Ramos (cell line): ENCODE results near the gene PCNT.
"Not testable (repeated sequence)": the region's sequence is repeated elsewhere in the genome, so short reads cannot be mapped to it uniquely, and the experiment has no call there.

ENCODE experiments used
- in situ Hi-C: fragments of 300-500 bp; cut with MboI; formaldehyde crosslinking; loops from one replicate; pipeline ENCODE4 v1.14.3; 2022; ENCODE audit warnings: low sequenced_read_pairs; ENCODE audit not compliant: unreplicated experiment

The PCNT gene

DNA sequence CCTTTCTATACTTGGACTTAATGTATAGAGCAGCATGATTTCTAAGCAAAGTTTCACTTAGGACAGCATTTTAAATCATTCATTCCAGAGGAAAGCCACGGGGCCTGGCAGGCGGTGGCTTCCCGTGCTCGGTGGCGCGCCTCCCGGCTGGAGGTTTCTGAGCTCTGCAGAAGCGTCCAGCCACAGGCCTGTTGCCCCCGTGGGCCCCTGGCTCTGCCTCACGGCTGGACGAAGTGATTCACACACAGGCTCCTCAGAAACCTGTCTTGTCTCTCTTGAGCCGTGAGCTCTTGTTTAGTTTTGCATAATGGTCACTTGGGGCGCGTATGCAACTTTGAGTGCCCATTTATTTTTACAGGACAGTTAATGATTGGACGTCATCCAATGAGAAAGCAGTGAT lies 112.7 kb downstream of the PCNT start:
- in situ Hi-C loops: no loop called here

DNA sequence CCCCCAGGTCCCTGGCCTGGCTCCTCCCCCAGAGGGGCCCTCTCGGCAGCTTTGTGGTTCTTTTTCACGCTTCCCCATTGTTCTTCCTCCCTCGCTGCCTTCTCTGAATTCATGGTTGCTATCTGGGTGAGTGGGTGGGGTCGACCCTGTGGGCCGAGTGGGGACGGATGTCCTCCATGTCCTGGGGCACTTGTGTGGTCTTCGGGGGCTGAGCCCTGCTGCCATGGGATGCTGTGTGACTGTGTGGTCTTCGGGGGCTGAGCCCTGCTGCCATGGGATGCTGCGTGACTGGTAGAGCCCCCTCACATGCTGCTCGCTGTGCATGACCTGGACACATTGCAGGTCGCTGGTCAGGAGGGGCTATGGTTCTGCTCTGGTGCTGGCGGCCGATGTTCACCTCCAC lies 113.1 kb downstream of the PCNT start:
- in situ Hi-C loops: no loop called here

DNA sequence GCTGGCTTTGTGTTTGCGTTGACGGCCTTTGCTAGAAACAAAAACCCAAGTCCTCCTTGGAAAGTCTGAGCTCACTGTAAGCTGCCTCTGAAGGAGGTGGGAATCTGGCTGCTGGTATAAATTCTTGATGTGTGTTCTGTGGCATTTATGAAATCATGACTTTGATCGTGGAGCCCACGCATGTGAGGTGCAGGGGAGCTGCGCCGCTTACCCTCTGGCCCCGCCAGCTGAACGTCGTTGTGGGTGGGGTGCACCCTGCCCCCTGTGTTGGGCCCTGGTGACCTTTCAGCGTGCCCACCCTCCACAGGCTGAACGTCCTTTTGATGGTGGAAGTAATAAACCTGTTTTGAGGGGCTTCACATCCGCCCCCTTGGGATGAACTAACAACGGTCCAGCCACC lies 113.6 kb downstream of the PCNT start:
- in situ Hi-C loops: no loop called here

DNA sequence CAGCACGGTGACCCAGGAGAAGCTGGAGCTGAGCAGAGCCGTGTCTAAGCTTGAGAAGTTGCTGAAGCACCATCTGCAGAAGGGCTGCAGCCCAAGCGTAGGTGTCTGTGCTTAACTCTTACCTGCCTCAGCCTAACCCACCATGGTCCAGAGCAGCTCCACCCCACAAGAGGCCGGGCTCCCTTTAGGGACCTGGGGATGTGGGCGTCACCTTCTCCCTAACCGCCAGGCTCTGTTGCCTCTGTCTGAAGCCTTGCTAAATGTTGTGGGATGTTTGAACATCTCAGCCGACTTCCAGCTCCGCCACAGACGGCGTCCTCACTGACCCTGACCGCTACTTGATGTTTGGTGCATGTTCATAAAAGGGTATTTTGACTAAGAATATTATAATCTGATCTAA lies 114.3 kb downstream of the PCNT start:
- in situ Hi-C loops: no loop called here

DNA sequence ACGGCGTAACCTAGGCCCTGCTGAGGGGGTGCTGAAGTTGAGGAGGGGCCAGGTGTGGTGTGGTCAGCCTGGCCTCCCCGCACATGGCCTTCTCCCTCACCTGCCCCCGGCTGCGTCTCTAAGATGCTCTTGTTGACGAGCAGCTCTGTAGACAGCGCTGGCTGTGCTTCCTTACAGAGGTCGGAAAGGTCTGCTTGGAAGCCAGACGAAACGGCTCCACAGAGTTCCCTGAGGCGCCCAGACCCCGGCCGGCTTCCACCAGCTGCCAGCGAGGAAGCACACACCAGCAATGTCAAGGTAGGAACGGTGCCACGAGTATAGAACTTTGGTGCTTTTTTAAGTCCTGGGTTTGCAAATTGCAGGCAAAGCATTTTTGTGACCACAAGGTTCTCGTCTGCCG lies 116.0 kb downstream of the PCNT start:
- in situ Hi-C loops: no loop called here

DNA sequence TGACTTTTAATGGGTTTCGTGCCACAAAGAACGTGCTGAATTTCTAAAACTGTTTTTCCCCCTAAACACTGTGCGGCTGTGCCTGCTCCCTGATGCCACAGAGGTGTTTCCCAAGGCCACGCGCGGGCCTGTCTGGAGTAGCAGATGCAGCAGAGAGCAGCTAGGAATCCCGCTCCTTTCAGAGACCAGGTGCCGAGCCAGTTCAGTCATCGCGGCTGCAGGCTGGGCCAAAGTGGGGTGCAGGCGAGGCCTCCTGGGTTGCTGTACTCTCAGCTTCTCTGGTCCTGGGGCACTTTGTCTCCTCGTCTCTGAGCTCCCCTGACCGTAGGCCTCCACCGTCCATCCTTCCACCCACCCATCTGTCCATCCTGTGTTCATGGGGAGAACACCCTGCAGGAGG lies 117.4 kb downstream of the PCNT start:
- in situ Hi-C loops: no loop called here

DNA sequence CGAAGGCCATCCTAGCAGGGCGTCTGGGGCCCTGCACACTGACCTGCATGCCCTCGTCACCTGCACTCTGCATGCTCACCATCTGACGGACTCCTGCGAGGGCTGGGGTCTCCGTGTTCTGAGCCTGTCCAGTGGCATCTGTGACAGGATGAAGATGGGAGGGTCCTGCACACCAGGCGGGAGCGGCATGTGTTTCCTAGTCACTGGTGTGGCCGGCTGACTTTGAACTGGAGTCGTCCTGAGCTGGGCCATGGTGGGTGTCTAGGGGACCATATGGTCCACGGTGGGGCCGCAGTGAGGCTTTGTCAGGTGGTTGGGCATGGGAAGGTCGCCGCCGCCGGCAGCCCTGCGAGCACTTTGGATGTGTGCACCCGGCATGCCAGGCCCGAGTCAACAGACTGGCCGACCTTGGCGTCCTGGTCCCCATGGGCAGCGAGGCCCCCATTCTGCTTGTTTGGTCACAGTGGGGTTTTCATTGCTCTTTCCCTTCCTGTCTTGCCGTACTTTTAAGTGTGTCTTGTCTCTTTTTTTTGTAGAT lies 118.1 kb downstream of the PCNT start:
- in situ Hi-C loops: no loop called here

DNA sequence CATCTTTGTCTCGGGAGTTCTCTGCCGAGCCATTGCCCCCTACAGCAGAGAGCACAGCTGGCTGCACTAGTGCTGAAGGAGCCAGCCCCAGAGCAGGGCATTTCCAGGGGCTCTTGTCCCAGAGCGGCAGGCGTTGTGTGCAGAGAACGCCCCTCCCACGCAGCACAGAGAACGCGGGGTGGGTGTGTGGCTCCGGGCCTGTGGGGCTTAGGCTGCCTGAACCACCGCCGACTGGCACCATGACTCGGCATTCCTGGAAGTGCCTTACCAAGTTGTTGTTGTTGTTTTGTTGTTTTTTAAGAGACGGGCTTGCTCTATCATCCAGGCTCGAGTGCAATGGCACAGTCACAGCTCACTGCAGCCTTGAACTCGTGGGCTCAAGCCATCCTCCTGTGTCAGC lies 119.0 kb downstream of the PCNT start:
- in situ Hi-C loops: no loop called here

DNA sequence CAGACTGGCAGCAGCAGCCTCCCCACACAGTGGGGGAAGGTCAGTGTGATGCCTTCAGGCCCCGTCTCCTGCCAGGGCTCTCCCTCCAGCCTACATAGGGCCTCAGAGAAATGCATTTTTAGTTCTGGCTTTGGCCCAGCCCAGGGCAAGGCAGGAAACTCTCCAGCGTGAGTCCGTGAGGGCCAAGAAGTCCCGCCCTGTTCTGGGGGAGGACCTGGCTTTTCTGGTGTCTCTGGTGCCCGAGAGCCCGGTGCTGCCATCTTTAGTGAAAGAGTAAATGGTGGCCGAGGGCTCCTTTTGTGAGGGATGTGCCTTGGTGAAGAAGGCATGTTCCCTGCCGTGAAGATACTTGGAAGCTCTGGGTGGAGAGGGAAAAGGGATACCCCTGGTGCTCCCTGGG lies 120.0 kb downstream of the PCNT start:
- in situ Hi-C loops: no loop called here

DNA sequence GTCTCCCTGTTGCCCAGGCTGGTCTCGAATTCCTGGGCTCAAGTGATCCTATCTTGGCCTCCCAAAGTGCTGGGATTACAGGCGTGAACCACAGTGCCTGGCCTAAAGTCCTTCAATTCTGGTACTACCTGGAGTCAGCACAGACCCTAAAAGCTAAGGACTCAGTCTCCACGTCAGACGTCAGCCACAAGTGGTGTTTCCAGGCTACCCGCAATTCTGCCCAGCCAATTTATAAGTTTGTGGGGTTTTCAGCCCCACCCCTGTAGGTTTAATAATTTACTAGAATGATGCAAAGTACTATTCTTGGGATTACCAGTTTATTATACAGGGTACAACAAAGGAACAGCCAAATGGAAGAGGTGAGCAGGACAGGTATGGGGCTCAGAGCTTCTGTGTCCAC lies 124.2 kb downstream of the PCNT start:
- in situ Hi-C loops: no loop called here

DNA sequence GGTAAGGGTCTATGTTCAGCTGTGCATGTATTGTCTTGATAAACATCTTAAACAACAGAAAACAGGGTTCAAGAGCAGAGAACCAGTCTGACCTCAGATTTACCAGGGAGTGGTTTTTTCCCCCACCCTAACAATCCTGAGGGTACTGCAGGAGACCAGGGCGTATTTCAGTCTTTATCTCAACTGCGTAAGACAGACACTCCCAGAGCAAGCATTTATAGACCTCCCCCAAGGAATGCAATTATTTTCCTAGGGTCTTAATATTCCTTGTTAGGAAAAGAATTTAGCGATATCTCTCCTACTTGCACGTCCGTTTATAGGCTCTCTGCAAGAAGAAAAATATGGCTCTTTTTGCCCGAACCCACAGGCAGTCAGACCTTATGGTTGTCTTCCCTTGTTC lies 124.9 kb downstream of the PCNT start:
- in situ Hi-C loops: not testable (repeated sequence)

DNA sequence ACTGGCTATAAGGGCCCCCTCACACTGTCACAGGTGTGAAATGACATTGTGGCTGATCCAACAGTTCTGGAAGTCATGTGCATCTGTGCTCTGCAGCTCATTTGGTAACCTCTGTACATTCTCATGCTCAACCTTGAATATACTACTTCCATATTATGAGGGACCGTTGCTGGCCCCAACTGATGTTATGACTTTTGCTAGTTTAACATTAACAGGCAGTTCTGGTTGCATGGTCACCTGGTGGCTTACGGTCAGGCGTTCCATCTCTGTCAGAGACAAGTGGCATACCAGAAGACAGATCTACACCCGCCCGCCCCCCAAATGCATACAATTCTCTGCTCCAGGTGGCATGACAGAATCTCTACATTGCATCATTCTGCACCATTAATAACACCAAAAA lies 128.8 kb downstream of the PCNT start:
- in situ Hi-C loops: no loop called here

DNA sequence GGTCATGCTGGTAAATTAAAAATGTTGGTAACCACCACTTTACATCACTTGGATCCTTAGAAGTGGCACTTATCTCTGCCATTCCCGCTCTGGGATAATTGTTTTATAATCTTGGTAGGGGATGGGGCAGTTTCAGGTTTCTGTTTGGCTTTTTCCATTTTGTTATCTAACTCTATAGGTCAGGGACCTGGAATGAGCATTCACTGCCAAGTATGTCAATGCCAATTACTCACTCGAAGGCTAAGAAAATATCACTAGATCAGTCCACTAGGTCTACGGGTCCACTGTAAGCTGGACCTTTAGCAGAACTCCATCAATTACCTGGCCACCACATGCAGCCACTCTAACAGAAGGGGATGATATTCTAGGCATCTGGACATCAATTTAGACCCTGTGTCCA lies 130.2 kb downstream of the PCNT start:
- in situ Hi-C loops: no loop called here

DNA sequence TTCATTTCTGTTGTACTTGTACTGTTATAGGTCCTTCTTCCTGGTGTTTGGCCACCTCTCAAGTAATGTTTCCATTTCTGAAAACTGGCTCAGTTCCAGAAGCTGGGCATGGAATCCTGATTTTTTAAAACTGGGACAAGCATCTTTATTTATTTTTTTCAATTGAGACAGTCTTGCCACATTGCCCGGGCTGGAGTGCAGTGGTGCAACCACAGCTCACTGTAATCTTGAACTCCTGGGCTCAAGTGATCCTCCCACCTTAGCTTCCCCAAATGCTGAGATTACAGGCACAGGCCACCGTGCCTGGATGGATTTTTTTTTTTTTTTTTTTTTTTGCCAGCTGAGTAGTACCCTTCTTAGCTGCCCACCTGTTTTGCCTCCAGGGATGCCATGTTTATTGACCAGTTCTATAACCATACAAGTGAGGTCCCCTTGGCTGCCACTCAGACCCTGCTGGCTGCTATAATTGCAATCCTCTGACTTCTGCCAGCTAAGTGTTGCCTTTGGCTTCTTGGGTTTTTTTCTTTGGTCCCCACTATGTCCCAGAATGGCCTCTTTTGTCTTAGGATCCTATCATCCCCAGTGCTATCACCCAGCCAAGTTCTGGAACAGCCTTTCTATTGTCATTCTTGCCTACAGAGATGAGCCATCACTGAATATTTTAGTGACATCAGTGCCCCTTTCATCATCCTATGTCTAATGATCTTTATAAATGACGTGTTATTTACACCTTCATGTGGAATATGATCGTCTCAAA lies 130.9 kb downstream of the PCNT start:
- in situ Hi-C loops: no loop called here

DNA sequence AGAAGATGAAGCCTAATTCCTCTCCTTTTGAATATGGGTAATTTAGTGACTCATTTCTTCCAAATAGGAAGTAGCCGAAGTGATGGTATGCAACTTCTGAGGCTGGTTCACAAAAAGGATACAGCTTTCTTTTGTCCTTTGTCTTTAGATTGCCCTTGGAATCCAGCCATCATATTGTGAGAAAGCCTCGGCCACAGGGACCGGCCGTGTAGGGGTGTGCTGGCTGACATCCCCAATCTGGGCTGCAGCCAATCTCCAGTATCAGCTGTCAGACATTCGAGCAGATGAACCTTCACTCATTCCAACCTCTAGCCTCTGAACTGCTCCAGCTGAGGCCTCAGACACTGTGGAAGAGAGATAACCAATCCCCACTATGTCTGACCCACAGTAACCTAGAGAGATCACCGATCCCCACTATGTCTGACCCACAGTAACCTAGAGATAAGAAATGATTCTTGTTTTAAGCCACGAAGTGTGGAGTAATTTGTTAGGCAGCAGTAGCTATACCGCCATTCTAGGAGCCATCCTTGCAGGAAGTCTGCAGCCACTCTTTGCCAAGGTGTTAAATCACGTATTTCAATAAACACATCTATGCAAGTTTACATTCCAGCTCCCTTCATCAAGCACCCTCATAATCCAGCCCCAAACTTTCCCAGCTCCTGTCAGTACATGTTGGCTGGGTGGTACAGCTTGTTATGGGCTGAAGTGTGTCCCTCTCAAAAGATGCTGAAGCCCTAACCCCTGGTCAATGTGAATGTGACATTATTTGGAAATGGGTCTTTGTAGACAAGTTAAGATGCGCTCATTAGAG lies 131.8 kb downstream of the PCNT start:
- in situ Hi-C loops: no loop called here

DNA sequence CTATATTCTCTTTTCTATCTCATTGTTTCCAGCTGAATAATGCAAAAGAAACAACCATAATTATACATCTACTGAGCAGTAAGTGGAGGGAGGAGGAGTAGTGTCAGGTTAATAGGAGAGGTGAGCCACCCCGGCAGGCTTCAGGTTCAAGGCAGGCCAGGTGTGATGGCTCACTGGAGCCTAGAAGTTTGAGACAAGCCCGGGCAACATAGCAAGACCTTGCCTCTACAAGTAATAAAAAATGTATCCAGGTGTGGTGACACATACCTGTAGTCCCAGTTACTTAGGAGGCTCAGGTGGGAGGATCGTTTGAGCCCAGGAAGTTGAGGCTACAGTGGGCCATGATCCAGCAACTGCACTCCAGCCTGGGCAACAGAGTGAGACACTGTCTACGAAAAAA lies 132.8 kb downstream of the PCNT start:
- in situ Hi-C loops: no loop called here

DNA sequence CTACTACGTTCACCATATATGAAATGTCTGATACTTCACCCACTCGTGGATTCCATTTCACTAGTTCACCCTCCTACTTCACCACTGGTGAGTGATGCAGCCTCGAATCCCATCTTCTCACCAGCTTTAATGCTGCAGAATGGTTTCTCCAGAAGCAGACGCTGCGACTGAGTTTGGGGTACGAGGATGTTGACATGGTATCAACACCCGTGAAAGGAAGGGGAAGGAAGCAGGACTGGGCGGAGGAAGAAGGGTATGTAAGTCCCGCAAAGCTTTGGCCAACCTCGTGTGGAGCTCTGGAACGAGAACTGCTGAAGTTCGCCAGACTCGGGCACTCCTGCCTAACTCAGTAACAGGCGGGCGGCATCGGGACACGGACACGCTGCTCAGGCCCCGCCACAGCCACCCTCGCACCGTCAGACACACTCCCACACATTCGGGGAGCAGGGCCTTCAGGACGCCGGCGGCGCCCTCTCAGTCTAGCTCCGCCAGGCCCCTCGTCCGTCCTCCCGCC lies 133.9 kb downstream of the PCNT start:
- in situ Hi-C loops: no loop called here

DNA sequence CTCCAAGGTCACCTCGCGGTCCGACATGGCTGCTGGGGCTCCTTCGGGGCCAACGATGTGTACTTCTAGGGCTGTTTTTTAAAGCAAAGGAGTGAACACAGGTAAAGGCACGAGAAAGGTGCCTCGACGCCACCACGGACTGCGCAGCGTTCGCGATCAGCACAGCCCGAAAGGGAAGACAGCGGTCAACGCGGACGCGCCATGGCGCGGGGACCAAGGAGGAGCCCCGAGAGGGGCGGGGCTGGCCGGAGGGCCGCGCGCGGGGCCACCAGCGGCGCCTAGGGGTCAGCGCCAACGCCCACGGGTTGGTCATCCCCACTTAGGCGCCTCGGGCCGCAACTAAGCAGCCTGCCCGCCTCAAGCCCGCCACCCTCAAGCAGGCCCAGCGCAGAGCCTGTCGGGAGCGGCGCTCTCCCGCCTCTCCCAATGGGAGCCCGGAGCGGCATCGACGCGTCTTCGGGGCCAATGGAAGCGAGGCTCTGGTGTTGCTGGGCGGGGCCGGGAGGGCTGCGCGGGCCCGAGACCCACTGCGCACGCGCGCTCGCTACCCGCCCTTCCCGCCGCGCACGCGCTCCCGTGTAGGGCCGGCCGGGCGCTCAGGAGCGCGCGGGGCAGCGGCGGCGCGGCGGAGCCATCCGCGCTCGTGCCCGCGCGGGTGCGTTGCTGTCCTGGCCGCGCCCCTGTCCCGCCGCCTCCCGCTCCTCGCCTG lies 134.5 kb downstream of the PCNT start, which contains the start of gene DIP2A:
Gene DIP2A, plus strand, starts transcription at position 577 of the 709 bp plus-strand sequence. CDS start 241 bp downstream, outside the sequence.
- in situ Hi-C loops: no loop called here

DNA sequence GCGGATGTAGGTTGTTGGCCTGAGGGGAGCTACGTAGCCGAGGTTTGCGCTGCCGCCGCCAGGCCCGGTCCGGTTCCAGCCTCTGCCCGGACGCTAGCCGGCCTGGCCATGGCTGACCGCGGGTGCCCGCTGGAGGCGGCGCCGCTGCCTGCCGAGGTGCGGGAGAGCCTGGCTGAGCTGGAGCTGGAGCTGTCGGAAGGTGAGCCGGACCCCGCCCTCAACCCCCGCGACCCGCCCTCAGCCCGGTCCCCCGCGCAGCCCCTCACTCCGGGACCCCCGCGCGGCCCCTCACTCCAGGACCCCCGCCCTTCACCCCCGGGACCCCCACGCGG lies 135.0 kb downstream of the PCNT start:
- in situ Hi-C loops: no loop called here

DNA sequence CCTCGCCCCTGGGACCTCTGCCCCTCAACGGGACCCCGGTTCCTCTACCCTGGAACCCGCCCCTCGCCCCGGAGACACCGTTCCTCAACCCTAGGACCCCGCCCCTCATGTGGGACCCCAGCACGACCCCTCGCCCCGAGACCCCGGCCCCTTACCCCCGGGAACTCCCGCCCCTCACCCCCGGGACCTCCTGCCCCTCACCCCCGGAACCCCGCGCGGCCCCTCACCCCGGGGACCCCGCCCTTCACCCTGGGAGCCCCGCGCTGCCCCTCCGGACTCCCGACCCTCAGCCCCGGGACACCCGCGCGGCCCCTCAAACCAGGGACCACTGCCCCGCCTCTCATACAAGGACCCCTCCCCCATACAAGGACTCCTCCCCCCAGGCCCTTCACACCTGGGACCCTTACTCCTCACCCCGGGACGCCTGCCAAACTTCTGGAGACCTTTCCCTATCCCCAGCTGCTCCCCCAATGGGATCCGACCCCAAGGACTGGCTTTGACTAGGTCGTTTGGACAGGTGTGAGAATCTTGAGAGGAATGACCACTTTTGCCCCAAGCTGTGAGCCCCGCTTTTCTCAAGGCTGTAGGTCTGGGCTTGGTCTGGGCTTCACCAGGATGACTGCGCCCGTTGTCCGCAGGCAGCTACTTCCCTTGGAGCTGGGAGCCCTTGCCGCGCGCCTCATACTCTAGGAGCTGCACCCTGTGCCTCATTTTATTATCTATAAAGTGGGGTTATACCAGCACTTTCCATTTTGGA lies 135.6 kb downstream of the PCNT start:
- in situ Hi-C loops: no loop called here
